Lower leg skin (tissue), 3 donors: ENCODE results near the gene ASIC4.

ENCODE experiments used
- CTCF ChIP-seq, 3 donors: fragments of 450-650 bp; IDR thresholded peaks; one replicate each; pipeline ENCODE4 v1.5.1; 2016; ENCODE audit warnings: antibody characterized with exemption in 3 of 3, mild to moderate bottlenecking in 3 of 3, moderate library complexity in 2 of 3
- POLR2A ChIP-seq, 2 donors: fragments of 450-650 bp; IDR thresholded peaks; one replicate each; pipeline ENCODE4 v1.6.1; 2016 to 2017; ENCODE audit warnings: antibody characterized with exemption in 2 of 2, mild to moderate bottlenecking in 1 of 2, moderate library complexity in 1 of 2

GRCh38 chr2:219506153-219506801, 8.0 kb upstream of the ASIC4 start:
- TF ChIP-seq CTCF (IDR thresholded peaks at IDR 0.05) (no peak), POLR2A (IDR thresholded peaks at IDR 0.05) (no peak)
